NCI-H446 (cell line): ENCODE data around the gene DMXL2.
"Not testable (repeated sequence)": the region's sequence is repeated elsewhere in the genome, so short reads cannot be mapped to it uniquely, and the experiment has no call there.

Experiments used
- DNase-seq, 2 experiments: peaks; one replicate each; lab custom pipeline; 2025; lab: John Stamatoyannopoulos, UW

The DMXL2 gene, protein sequence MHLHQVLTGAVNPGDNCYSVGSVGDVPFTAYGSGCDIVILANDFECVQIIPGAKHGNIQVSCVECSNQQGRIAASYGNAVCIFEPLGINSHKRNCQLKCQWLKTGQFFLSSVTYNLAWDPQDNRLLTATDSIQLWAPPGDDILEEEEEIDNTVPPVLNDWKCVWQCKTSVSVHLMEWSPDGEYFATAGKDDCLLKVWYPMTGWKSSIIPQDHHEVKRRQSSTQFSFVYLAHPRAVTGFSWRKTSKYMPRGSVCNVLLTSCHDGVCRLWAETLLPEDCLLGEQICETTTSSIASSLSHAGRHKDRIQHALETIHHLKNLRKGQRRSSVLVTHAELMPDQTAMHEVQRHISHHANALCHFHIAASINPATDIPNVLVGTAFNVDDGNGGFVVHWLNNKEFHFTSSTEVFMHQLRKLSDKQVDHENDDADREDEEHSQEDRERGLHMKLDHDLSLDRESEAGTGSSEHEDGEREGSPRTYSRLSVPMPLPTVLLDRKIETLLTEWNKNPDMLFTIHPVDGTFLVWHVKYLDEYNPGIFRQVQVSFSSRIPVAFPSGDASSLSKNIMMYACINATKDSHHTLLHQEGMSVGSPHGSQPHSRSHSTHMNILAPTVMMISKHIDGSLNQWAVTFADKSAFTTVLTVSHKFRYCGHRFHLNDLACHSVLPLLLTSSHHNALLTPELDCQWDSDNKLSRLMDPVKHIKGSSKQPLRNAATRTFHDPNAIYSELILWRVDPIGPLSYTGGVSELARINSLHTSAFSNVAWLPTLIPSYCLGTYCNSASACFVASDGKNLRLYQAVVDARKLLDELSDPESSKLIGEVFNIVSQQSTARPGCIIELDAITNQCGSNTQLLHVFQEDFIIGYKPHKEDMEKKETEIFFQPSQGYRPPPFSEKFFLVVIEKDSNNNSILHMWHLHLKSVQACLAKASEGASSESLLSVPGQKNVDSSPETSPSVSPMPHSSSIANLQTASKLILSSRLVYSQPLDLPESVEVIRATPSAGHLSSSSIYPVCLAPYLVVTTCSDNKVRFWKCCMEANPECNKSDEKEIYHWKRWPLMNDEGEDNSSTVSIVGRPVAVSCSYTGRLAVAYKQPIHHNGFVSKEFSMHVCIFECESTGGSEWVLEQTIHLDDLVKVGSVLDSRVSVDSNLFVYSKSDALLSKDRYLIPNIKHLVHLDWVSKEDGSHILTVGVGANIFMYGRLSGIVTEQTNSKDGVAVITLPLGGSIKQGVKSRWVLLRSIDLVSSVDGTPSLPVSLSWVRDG (N-terminal part only)

DNA sequence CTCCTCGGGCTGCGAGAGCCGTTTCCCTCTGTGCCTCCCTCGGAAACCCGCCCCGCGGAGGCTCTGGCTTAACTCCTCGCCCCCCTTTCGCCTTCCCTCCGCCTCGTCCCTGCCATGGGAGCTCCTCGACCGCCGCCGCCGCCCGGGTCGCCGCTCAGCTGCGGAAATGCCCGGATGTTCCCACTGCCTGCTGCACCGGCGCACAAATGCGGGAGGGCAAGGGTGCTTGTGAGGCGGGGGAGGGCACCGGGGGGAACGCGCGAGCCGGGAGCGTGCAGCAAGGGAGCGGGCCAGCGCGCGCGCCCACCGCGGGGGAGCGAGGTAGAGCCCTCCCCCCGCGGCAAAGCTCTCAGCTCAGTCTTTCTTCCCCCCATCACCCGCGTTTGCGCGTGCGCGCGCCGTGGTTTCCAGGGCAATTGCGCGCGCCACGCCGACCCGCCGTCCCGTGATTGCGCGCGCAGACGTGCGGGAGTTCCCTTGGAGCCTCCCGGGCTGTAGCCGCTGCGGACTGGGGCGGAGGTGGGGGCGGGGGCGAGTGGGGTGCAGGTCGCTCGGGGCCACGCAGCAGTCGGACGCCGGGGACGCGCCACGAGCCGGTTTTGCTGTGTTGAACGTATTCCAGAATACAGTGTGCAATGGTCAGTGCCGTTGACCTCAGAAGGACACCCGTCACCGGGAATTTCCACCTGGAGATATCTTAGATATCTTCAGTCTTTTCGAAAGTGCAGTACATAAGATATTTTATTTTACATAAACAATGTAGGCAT, at the start of gene DMXL2:
DMXL2 (minus strand) TSS at position 168 of the 767 bp plus-strand sequence. CDS start 226 bp downstream, outside the sequence.
- peak; percentile 73 to 93 for DNase-seq

GRCh38 chr15:51672155-51672687, 49.6 kb upstream of the DMXL2 start:
- DNase-seq: no peak

DNA sequence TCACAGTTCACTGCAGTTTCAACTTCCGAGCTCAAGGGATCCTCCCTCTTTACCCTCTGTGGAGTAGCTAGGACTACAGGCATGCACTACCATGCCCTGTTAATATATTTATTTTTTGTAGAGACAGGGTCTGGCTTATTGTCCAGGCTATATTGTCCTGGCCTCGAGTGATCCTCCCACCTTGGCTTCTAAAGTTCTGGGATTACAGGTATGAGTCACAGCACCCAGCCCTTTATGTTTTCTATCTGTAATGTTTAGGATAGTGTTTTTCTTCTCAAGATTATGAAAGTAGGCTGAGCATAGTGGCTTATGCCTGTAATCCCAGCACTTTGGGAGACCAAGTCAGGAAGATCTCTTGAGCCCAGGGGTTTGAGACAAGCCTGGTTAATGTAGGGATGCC, 46.8 kb upstream of the DMXL2 start:
- no peak for DNase-seq

GRCh38 chr15:51668446-51668845, 45.9 kb upstream of the DMXL2 start:
- no peak for DNase-seq

GRCh38 chr15:51667478-51667877, 44.9 kb upstream of the DMXL2 start:
- no peak for DNase-seq

- DNase-seq: no peak
Measured at GRCh38 chr15:51661072-51661471, 38.5 kb upstream of the DMXL2 start.

DNA sequence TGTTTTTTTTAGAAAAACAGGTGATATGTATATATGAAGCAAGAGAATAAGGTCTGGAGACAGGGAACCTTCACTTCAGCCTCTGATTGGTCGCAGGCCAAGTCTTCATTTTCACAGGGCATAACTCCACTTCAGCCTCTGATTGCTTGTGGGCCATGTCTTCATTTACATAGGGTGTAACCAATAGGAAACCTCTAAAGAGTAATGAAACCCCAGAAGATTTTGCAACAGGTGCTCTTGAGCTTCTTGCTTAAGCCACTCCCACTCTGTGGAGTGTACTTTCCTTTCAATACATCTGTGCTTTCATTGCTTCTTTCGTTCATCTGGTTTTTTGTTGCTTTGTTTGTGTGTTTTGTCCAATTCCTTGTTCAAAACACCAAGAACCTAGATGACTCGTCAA, 36.1 kb upstream of the DMXL2 start:
- no peak for DNase-seq

GRCh38 chr15:51655401-51656057, 33.0 kb upstream of the DMXL2 start:
- DNase-seq: not testable (repeated sequence)

DNA sequence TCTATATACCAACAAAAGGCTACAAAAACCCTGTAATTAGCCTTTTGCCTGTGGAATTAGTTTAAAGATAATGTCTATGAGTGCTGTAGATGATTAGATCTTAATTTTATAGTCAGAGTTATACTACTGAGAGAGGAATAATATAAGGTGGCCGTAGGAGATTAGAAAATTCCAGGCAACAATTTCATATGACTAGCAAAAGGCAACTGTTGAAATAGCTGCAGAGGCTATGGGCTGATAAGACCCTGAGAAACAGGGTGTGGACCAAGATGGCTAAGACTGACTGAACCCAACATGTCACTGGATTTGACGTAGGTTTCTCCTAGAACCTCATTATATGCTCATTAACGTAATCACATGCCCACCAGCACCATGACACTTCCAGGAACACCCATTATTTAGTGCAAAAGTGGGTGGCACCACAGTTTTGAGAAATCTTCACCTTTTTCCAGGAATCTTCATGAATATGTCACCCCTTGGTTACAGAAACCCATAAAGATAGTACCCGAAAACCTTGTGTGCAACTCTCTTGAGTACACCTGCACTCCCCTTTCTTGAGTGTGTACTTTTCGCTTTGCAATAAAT, 29.6 kb upstream of the DMXL2 start:
- DNase-seq: no peak

DNA sequence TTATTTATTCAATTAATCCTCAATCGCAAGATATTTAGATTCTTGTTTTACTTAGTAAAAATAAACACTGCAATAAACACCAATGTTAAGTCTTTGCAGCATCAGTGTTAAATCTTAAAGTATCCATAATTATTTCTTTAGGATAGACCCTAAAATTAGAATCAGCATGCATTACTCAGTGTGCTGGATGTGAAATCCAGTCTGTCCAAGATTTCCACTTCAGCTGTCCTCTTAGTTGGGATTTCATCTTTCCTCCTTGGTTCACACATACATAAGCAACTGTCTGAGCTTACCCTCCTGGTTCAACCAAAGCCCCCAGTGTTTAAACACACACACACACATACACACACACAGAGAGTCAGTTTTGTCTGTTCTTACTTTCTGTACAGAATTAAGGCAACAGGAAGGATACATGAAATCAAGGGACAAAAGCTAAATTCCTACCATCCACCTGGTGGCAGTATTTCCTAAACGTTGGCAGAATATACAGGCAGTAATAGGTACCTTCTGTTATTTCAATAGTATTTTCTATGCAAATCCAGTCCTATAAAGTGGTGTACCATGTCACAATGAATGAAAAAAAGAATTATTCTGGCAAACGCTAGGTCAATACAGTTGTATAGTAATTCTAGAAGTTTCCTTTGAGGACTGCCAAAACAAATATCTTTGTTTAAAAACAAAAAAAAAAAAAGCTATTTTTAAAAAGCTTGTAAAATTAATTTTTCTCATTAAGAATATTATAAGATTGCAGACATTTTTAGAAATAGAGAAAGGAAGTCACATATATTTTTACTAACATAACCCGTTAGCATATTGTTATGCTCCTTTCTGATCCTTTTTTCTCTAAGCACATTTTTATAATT, 27.3 kb upstream of the DMXL2 start:
- peak; percentile 44 to 79 for DNase-seq

GRCh38 chr15:51648643-51649042, 26.1 kb upstream of the DMXL2 start:
- DNase-seq: not testable (repeated sequence)

DNA sequence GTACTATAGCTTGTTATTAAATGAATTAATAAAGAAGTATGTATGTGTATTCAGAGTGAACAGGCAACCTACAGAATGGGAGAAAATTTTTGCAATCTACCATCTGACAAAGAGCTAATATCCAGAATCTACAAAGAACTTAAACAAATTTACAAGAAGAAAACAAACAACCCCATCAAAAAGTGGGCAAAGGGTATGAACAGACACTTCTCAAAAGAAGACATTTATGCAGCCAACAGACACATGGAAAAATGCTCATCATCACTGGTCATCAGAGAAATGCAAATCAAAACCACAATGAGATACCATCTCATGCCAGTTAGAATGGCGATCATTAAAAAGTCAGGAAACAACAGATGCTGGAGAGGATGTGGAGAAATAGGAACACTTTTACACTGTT, 25.5 kb upstream of the DMXL2 start:
- not testable (repeated sequence) for DNase-seq

GRCh38 chr15:51647128-51647562, 24.6 kb upstream of the DMXL2 start:
- DNase-seq: peak; percentile 39 to 83

GRCh38 chr15:51642696-51643095, 20.1 kb upstream of the DMXL2 start:
- DNase-seq: no peak

DNA sequence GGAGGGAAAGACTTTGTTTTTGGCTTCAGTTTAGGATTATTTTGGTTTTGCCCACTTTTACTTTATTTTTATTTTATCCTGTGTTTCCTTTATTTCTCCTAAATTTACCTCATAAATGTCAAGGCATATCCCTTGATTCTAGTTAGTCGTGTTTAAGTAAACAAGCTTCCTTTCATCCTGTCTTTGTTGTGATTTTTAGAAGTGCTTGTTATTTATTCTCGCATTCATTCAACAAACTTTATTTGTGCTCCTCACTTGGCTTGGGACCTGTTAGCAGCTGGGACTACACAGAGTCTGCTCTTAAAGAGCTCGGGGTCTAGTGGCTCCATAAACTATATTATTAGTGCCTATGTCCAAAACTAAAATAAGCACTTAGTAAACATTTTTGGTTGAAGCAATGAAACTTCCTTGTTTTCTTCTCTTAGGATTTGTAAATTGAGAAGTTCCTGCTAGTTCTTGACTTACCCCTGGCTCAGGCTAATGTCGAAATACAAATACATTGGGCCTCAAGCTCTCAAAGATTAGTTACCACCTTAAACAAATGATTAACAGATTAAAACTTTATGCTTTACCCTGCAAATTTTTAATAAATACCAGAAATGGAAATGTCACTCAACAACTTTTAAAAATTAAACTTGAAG, 19.0 kb upstream of the DMXL2 start:
- DNase-seq: no peak

DNA sequence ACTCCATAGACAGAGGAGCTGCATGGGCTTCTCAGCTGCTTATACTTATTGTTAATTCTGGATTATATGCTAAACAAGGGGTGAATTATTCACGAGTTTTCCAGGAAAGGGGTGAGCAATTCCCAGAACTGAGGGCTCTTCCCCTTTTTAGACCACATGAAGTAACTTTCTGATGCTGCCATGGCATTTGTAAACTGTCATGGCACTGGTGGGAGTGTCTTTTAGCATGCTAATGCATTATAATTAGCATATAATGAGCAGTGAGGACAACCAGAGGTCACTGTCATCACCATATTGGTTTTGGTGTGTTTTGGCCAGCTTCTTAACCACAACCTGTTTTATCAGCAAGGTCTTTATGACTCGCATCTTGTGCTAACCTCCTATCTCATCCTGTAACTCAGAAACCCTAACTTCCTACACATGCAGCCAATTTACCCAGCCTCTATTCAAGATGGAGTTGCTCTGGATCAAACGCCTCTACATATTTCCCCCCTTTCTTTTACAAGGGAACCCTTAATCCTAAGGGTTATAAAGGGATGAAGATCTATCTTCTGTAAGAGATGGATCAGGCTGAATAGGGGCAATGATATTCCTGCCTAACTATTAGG, 12.1 kb upstream of the DMXL2 start:
- no peak for DNase-seq

DNA sequence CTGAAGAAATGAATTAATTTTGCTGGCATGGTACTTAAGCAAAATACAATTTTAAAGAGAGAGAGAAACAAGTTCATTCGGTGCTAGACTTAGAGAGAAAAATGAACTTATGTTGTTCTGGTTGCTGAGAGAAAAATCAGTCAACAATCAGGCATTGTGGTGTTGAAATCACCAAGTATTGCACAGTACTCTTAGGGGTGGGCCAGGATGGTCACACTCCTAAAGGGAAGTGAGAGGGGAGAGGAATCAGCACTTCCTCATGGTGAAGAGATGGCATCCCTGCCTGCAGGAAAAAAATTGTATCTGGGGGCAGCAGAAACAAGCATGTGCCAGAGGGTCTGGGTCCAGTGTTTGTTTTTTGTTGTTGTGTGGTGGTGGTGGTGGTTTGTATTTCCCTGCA, 7.0 kb upstream of the DMXL2 start:
- no peak for DNase-seq

- no peak for DNase-seq
Measured at GRCh38 chr15:51625236-51625635, 2.7 kb upstream of the DMXL2 start.
